K562 (cell line): ENCODE data around the gene VEGFC. TPM values are rescaled to one million over a fixed set of nuclear protein-coding genes. Genes with fewer than 3 reads are reported as not detected.

Source experiments
- ATAC-seq: fragments of 200-7000 bp; cut with Tn5 transposase; 3 replicates; pipeline ENCODE4 v1.9.1; 2020; ENCODE audit warnings: moderate library complexity
- BruUV-seq: library from RNA; stranded (reverse); fragments of 400-500 nt; replicated peaks from 2 replicates; lab custom pipeline; 2021; lab: Mats Ljungman, UMichigan
- CTCF ChIA-PET: fragments of 300-600 bp; formaldehyde crosslinking; extraction: SDS; loops from one replicate; lab custom pipeline; 2021; ENCODE audit warnings: low intra/inter-chr PET ratio; lab: Yijun Ruan, JAX
- POLR2A ChIA-PET: fragments of 300-600, 350-650 bp; sonication (Branson Sonifier 250); formaldehyde crosslinking; extraction: SDS; loops from one replicate; lab custom pipeline; 2021; ENCODE audit warnings: antibody characterized with exemption, inconsistent platforms; lab: Yijun Ruan, JAX
- DNase-seq, 4 experiments: peaks; one replicate each; pipeline versions ENCODE4 v3.0.0 to v3.0.0-alpha.2; 2011 to 2018; ENCODE audit warnings: low spot score in 3 of 4, mixed read lengths in 3 of 4; ENCODE audit errors: extremely low read depth in 1 of 4
- FAIRE-seq: peaks from 2 replicates; lab custom pipeline; 2011; peaks lifted over from hg19 to GRCh38; lab: Jason Lieb, UNC
- H2AFZ ChIP-seq: 2 replicates; pipeline ENCODE4 v1.6.0; 2011; ENCODE audit warnings: low read depth, low read length, control low read depth, inconsistent platforms
- H3K27ac ChIP-seq: fragments of 200-600 bp; 3 replicates; pipeline ENCODE4 v1.8.0; 2011; ENCODE audit warnings: low read depth, mild to moderate bottlenecking, control low read depth, inconsistent platforms, low read length, moderate library complexity, mixed read lengths; ENCODE audit errors: extremely low read depth
- H3K27me3 ChIP-seq, 2 experiments: fragments of 300-600 bp in 1 of 2; 2 replicates in 1 of 2; 3 replicates in 1 of 2; pipeline versions ENCODE4 v1.6.0 to v1.8.0; 2011; ENCODE audit warnings: inconsistent platforms in 2 of 2, low read length in 2 of 2, mild to moderate bottlenecking in 1 of 2, mixed read lengths in 1 of 2, moderate library complexity in 1 of 2; ENCODE audit not compliant: control insufficient read depth in 2 of 2, insufficient read depth in 2 of 2
- H3K36me3 ChIP-seq: fragments of 300-600 bp; 3 replicates; pipeline ENCODE4 v1.8.0; 2011; ENCODE audit warnings: mild to moderate bottlenecking, low read length, inconsistent platforms; ENCODE audit not compliant: control insufficient read depth, insufficient read depth
- H3K4me1 ChIP-seq, 2 experiments: fragments of 200-600 bp in 1 of 2; replicated peaks in 1 of 2; 2 replicates in 1 of 2; 3 replicates in 1 of 2; pipeline versions ENCODE4 v1.5.1 to v1.8.0; 2011; ENCODE audit warnings: inconsistent platforms in 2 of 2, low read length in 2 of 2, mild to moderate bottlenecking in 1 of 2, mixed read lengths in 1 of 2, moderate library complexity in 1 of 2; ENCODE audit not compliant: control insufficient read depth in 2 of 2, insufficient read depth in 2 of 2
- H3K4me2 ChIP-seq: 2 replicates; pipeline ENCODE4 v1.6.1; 2011; ENCODE audit warnings: low read length, control low read depth, inconsistent platforms, mixed read lengths; ENCODE audit not compliant: insufficient read depth
- H3K4me3 ChIP-seq: fragments of 200-600 bp; sonication (generic), shearing (Covaris generic); 2 replicates; pipeline ENCODE4 v1.5.1; 2016; ENCODE audit warnings: control low read depth, inconsistent platforms
- H3K79me2 ChIP-seq: fragments of 200-600 bp; 3 replicates; pipeline ENCODE4 v1.8.0; 2011; ENCODE audit warnings: low read length, inconsistent platforms; ENCODE audit not compliant: control insufficient read depth, insufficient read depth
- H3K9ac ChIP-seq, 2 experiments: 2 replicates each; pipeline versions ENCODE4 v1.6.0 to v1.6.1; 2011; ENCODE audit warnings: low read depth in 2 of 2, low read length in 2 of 2, control low read depth in 1 of 2, inconsistent platforms in 1 of 2, mild to moderate bottlenecking in 1 of 2, mixed read lengths in 1 of 2; ENCODE audit not compliant: insufficient read depth in 1 of 2
- H3K9me1 ChIP-seq: one replicate; pipeline ENCODE4 v1.6.0; 2011; ENCODE audit warnings: inconsistent platforms, mild to moderate bottlenecking, low read length, moderate library complexity; ENCODE audit not compliant: control insufficient read depth, insufficient read depth
- H3K9me3 ChIP-seq: replicated peaks from 2 replicates; pipeline ENCODE4 v1.5.1; 2011; ENCODE audit warnings: low read depth, low read length, inconsistent platforms; ENCODE audit not compliant: control insufficient read depth, insufficient read depth
- H4K20me1 ChIP-seq: replicated peaks from 2 replicates; pipeline ENCODE4 v1.6.1; 2011; ENCODE audit warnings: low read length, inconsistent platforms, mixed read lengths; ENCODE audit not compliant: control insufficient read depth, insufficient read depth
- ARID1B ChIP-seq: fragments of 450-650 bp; IDR thresholded peaks from 2 replicates; pipeline ENCODE4 v1.6.1; 2016; ENCODE audit warnings: antibody characterized with exemption, mild to moderate bottlenecking, inconsistent platforms
- MBD1 ChIP-seq: fragments of 250-450 bp; sonication (Bioruptor Pico); IDR thresholded peaks from 2 replicates; pipeline ENCODE4 v1.8.0; 2022; ENCODE audit warnings: inconsistent platforms
- NELFE ChIP-seq: IDR thresholded peaks from 2 replicates; pipeline ENCODE4 v1.6.1; 2011; ENCODE audit warnings: mild to moderate bottlenecking; ENCODE audit not compliant: insufficient read depth, insufficient read length
- NR1H2 ChIP-seq: sonication (generic); formaldehyde crosslinking; IDR thresholded peaks from 2 replicates; pipeline ENCODE4 v1.4.0; 2020; ENCODE audit warnings: mild to moderate bottlenecking, missing genetic modification reagents
- RNF219 ChIP-seq: fragments of 250-450 bp; sonication (Bioruptor Pico); IDR thresholded peaks from 2 replicates; pipeline ENCODE4 v1.5.0; 2022; ENCODE audit warnings: mild to moderate bottlenecking
- SP1 ChIP-seq: sonication (generic); formaldehyde crosslinking; IDR thresholded peaks from 2 replicates; pipeline ENCODE4 v1.8.1; 2022; ENCODE audit warnings: mild to moderate bottlenecking, missing genetic modification reagents
- TGIF2 ChIP-seq: sonication (generic); formaldehyde crosslinking; IDR thresholded peaks from 2 replicates; pipeline ENCODE4 v1.8.1; 2022; ENCODE audit warnings: mild to moderate bottlenecking, missing genetic modification reagents, moderate library complexity
- ZBED1 ChIP-seq: IDR thresholded peaks from 2 replicates; pipeline ENCODE4 v1.6.1; 2014
- ZKSCAN8 ChIP-seq: fragments of 200-800 bp; sonication (Bioruptor generic); IDR thresholded peaks from 2 replicates; pipeline ENCODE4 v1.6.1; 2016; ENCODE audit warnings: missing genetic modification characterization, missing compliant biosample characterization
- ZNF699 ChIP-seq: fragments of 250-450 bp; sonication (Bioruptor Pico); IDR thresholded peaks from 2 replicates; pipeline ENCODE4 v1.8.0; 2021; ENCODE audit warnings: mild to moderate bottlenecking, moderate library complexity; ENCODE audit not compliant: insufficient replicate concordance
- WGBS: fragments of 100-300 bp; shearing (Covaris generic); methylation state at CpG from one replicate; pipeline ENCODE4 v1.1.6; 2016; ENCODE audit warnings: low coverage, mixed read lengths; ENCODE audit not compliant: insufficient coverage; ENCODE audit errors: missing lambda C conversion rate; 5-methylcytosine and 5-hydroxymethylcytosine counted together
- in situ Hi-C: fragments of 300-500 bp; cut with MboI; formaldehyde crosslinking; loops from 4 replicates; pipeline ENCODE4 v1.15.0; 2018; ENCODE audit warnings: inconsistent platforms, mixed read lengths
- intact Hi-C: fragments of 100-400 bp; cut with micrococcal nuclease; formaldehyde crosslinking; loops from 2 replicates; pipeline ENCODE4 v1.14.2; 2022
- polyA plus RNA-seq, 8 experiments: library from polyadenylated mRNA; depleted of rRNA in 4 of 8; stranded (reverse) in 5 of 8; unstranded in 3 of 8; fragments of >200 nt; fragmentation: Nextera tagmentation in 2 of 8; fragmentation: Illumina TruSeq in 1 of 8; extraction: Ambion mirVana in 2 of 8; extraction: Trizol in 1 of 8; gene quantifications; 2 replicates each; pipeline versions ENCODE4 v1.2.1 to v1.2.3, GENCODE V29; 2011 to 2014; ENCODE audit warnings: inconsistent platforms in 1 of 8, missing spikeins in 1 of 8
- total RNA-seq, 7 experiments: library from RNA; depleted of rRNA in 6 of 7; stranded (reverse); fragments of >200 nt in 6 of 7; fragmentation: Illumina TruSeq in 2 of 7; extraction: Trizol in 2 of 7; gene quantifications; 2 replicates each; pipeline versions ENCODE4 v1.2.1 to v1.2.3, GENCODE V29; 2011 to 2021; ENCODE audit warnings: low replicate concordance in 1 of 7

The VEGFC gene
- total and polyA plus RNA-seq, 9 of the 15 experiments (the other 6 are each of a cell fraction or from before 2014, with no cell fraction given), result not detected

GRCh38 chr4:176767183-176767582, 25.5 kb downstream of the VEGFC start:
- Histone ChIP-seq H3K36me3 (no peaks in the 10 kb centered on the region), H3K4me3 (no peak overlapping the region), H4K20me1 (no peaks in the 10 kb centered on the region), H3K9me3 (0 out of 2 replicates have a peak, but pooled peaks cover 1% of the 10 kb centered on the region), H3K27me3 (no peaks in the 10 kb centered on the region), H2AFZ (no peak overlapping the region), H3K9ac (no peak overlapping the region), H3K4me2 (no peak overlapping the region), H3K79me2 (no peaks in the 10 kb centered on the region), H3K9me1 (no peaks in the 10 kb centered on the region), H3K27ac (no peak overlapping the region), H3K4me1 (no peaks in the 10 kb centered on the region)
- WGBS, result 0% methylated on average over 1 of the region's 1 CpG
- CTCF ChIA-PET, result no interaction called here
- ATAC-seq, result no peak
- in situ Hi-C loops, result no loop called here
- POLR2A ChIA-PET, result no interaction called here
- intact Hi-C loops, result no loop called here
- BruUV-seq, result no TSS peak
- no peak for FAIRE-seq
- DNase-seq, result no peak
- TF ChIP-seq ZBED1 (no peak), RNF219 (CRISPR knock-in tag) (no peak), ARID1B (no peak), ZNF699 (CRISPR knock-in tag) (no peak), TGIF2 (CRISPR knock-in tag) (no peak), NR1H2 (CRISPR knock-in tag) (no peak), NELFE (no peak), MBD1 (CRISPR knock-in tag) (no peak), ZKSCAN8 (CRISPR knock-in tag) (no peak), SP1 (CRISPR knock-in tag) (no peak)
